MCF 10A (cell line): Measurements from ENCODE around the gene ARHGEF39. TPM values are rescaled to one million over a fixed set of nuclear protein-coding genes. Genes with fewer than 3 reads are reported as not detected.

ENCODE experiments used
- BruUV-seq: library from RNA; stranded (reverse); fragments of 400-500 nt; replicated peaks from 2 replicates; lab custom pipeline; 2021; lab: Mats Ljungman, UMichigan
- CTCF ChIA-PET: fragments of 300-600 bp; sonication (Branson Sonifier 250); formaldehyde crosslinking; extraction: SDS; loops from one replicate; lab custom pipeline; 2021; ENCODE audit warnings: antibody characterized with exemption, inconsistent platforms; lab: Yijun Ruan, JAX
- POLR2A ChIA-PET: fragments of 300-600, 350-650 bp; sonication (Branson Sonifier 250); formaldehyde crosslinking; extraction: SDS; loops from one replicate; lab custom pipeline; 2020; ENCODE audit warnings: antibody characterized with exemption, inconsistent platforms; lab: Yijun Ruan, JAX
- DNase-seq: peaks from one replicate; pipeline ENCODE4 v3.0.0-alpha.2; 2018; ENCODE audit not compliant: unreplicated experiment
- H3K27ac Mint-ChIP-seq: one replicate; pipeline ENCODE4 v1.8.0; 2022; ENCODE audit warnings: mild to moderate bottlenecking, low read depth, mixed read lengths; ENCODE audit not compliant: unreplicated experiment
- H3K27me3 Mint-ChIP-seq: one replicate; pipeline ENCODE4 v1.8.0; 2022; ENCODE audit warnings: mixed read lengths; ENCODE audit not compliant: insufficient read depth, unreplicated experiment
- H3K36me3 Mint-ChIP-seq: one replicate; pipeline ENCODE4 v1.8.0; 2022; ENCODE audit warnings: mild to moderate bottlenecking, moderate library complexity, mixed read lengths; ENCODE audit not compliant: insufficient read depth, unreplicated experiment
- H3K4me1 Mint-ChIP-seq: one replicate; pipeline ENCODE4 v1.8.0; 2022; ENCODE audit warnings: mixed read lengths; ENCODE audit not compliant: insufficient read depth, unreplicated experiment
- H3K4me3 Mint-ChIP-seq: one replicate; pipeline ENCODE4 v1.8.0; 2022; ENCODE audit warnings: mild to moderate bottlenecking, moderate library complexity, mixed read lengths; ENCODE audit not compliant: unreplicated experiment
- H3K9me3 Mint-ChIP-seq: one replicate; pipeline ENCODE4 v1.8.0; 2022; ENCODE audit warnings: mixed read lengths; ENCODE audit not compliant: unreplicated experiment
- intact Hi-C: fragments of 100-400 bp; cut with micrococcal nuclease; formaldehyde crosslinking; loops from 2 replicates; pipeline ENCODE4 v1.14.1; 2022
- total RNA-seq: library from RNA; stranded (reverse); gene quantifications from 2 replicates; pipeline ENCODE4 v1.2.3, GENCODE V29; 2022
- TF ChIP-seq, protein P1 (sequence below): fragments of 200-600 bp; IDR thresholded peaks from one replicate; pipeline ENCODE4 v1.8.0; 2022; ENCODE audit warnings: antibody characterized with exemption, mild to moderate bottlenecking; ENCODE audit not compliant: unreplicated experiment

ARHGEF39 gene
- total RNA-seq, 1 experiment from 2014 or later, result 5.1 TPM

DNA sequence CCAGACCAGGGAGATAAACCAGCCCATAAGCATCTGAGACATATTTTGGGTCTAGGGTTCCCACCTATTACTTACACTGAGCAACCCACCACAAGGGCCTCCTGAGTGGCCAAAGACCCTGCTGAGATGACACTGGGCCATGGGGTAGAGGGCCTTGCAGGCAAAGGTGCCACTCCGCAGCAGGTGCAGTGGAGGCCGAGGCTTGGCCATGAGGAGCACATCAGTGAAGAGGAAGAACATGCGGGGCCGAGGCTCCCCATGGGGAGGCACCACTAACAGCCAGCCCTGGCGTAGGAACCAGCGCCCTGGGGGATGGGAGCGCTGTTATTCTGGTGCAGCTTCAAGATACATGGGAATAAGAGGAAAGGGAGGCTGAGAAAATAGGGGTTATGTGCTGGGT, 2.6 kb downstream of the ARHGEF39 start:
- Mint-ChIP-seq H3K9me3 (no peaks in the 10 kb centered on the region), H3K4me1 (peaks cover 25% of the 10 kb centered on the region), H3K36me3 (peaks cover 36% of the 10 kb centered on the region), H3K27me3 (no peaks in the 10 kb centered on the region), H3K4me3 (no peak overlapping the region), H3K27ac (peak overlapping the region; percentile 74)
- intact Hi-C loops, result no loop called here
- ChIA-PET POLR2A (interaction anchor here (0.5 to 2.6 kb wide), 4 partner anchors 8 to 72 kb away, joined by 3 to 16 read pairs (median 4); partner anchors contain the start of genes CREB3, TLN1 and TPM2), CTCF (interaction anchor here (1.1 to 11.0 kb wide), 4 partner anchors 15 to 73 kb away, joined by 3 to 119 read pairs (median 11); partner anchors contain the start of genes CREB3 and TLN1)
- TF ChIP-seq, protein P1, sequence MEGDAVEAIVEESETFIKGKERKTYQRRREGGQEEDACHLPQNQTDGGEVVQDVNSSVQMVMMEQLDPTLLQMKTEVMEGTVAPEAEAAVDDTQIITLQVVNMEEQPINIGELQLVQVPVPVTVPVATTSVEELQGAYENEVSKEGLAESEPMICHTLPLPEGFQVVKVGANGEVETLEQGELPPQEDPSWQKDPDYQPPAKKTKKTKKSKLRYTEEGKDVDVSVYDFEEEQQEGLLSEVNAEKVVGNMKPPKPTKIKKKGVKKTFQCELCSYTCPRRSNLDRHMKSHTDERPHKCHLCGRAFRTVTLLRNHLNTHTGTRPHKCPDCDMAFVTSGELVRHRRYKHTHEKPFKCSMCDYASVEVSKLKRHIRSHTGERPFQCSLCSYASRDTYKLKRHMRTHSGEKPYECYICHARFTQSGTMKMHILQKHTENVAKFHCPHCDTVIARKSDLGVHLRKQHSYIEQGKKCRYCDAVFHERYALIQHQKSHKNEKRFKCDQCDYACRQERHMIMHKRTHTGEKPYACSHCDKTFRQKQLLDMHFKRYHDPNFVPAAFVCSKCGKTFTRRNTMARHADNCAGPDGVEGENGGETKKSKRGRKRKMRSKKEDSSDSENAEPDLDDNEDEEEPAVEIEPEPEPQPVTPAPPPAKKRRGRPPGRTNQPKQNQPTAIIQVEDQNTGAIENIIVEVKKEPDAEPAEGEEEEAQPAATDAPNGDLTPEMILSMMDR, result no peak
- no peak for DNase-seq
- no TSS peak for BruUV-seq

DNA sequence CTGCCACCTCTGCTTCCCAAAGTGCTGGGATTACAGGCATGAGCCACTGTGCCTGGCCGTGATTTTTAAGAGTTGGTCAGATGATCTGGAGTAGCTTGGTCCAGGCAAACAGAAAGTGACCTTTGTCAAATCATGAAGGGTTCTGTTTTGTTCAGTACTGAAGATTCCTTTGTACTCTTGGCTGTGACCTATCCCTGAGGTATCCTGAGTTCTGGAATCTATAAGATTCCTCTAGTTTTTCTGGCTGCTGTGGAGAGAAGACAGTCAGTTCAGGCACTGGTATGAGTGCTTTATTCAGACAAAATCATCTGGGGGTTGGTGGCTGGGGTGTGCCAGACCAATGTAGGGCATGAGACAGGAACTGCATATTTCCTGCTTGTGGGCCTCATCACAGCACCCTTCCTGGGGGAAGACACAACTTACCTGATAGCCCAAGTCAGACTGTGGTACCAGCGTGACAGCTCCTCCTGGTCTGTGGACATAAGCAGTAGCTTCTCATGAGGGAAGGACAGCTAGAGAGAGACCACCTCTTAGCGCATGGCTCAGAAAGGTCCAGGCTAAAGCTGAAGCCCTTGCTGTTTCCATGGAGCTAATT, 3.1 kb downstream of the ARHGEF39 start:
- Mint-ChIP-seq H3K4me3 (no peak overlapping the region), H3K36me3 (peaks cover 36% of the 10 kb centered on the region), H3K4me1 (peaks cover 25% of the 10 kb centered on the region), H3K27ac (peak overlapping the region; percentile 74), H3K9me3 (no peaks in the 10 kb centered on the region), H3K27me3 (no peaks in the 10 kb centered on the region)
- intact Hi-C loops, result no loop called here
- TF ChIP-seq, protein P1, result no peak
- no peak for DNase-seq
- CTCF ChIA-PET, result interaction anchor here (0.5 to 11.0 kb wide), 9 partner anchors 13 to 221 kb away, joined by 3 to 119 read pairs (median 4); partner anchors contain the start of genes CREB3 and TLN1
- no TSS peak for BruUV-seq
- POLR2A ChIA-PET, result interaction anchor here (0.5 to 2.6 kb wide), 4 partner anchors 9 to 70 kb away, joined by 3 to 16 read pairs (median 6); partner anchors contain the start of genes CREB3, TLN1 and TPM2

DNA sequence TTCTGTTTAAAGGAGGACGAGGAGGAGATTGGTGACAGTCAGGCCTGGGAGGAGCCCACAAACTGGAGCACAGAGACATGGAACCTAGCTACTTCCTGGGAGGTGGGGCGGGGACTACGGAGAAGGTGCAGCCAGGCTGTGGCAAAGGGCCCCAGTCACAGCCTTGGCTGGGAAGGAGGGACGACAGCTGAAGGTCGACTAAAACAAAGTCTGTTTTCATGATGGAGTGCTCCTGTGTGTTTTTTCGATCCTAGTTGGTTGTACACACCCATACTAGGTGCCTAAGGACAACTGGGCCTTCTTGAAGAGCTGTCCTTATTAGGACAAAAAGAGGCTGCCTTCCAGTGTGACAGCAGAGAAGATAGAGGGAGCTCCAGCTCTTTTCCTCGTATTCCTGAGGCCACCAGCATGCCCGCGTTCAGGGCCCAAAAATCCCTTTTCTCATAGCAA, 4.0 kb downstream of the ARHGEF39 start:
- Mint-ChIP-seq H3K27me3 (no peaks in the 10 kb centered on the region), H3K36me3 (peaks cover 36% of the 10 kb centered on the region), H3K9me3 (no peaks in the 10 kb centered on the region), H3K4me1 (peaks cover 25% of the 10 kb centered on the region), H3K4me3 (no peak overlapping the region), H3K27ac (no peak overlapping the region)
- intact Hi-C loops, result no loop called here
- POLR2A ChIA-PET, result interaction anchor here (0.8 to 2.6 kb wide), 7 partner anchors 15 to 71 kb away, joined by 3 to 16 read pairs (median 6); partner anchors contain the start of genes CREB3, TLN1 and TPM2
- TF ChIP-seq, protein P1, result peak; percentile 19
- CTCF ChIA-PET, result interaction anchor here (0.5 to 11.0 kb wide), 13 partner anchors 10 to 962 kb away, joined by 3 to 119 read pairs (median 5); partner anchors contain the start of genes CREB3 and TLN1
- DNase-seq, result peak; percentile 51
- no TSS peak for BruUV-seq

DNA sequence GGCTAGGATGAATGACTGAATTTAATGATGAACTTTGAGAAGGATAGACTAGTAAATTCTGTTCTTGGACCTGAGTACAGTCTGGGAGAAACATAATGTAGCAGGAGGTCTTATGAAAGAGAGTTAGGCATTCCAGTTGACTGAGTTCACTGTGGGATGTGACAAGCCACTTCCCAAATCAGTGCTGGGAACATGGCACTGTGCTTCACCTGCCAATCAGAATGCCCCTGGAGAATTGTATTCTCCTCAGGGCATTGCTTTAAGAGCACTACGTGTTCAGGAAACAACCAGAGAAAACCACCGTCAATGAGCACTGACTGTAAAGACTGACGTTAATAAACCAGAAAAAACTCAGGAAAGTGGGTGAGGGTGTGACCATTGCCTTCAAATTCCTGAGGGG, 5.7 kb downstream of the ARHGEF39 start:
- POLR2A ChIA-PET, result interaction anchor here (0.7 to 5.4 kb wide), 11 partner anchors 13 to 580 kb away, joined by 3 to 61 read pairs (median 8); partner anchors contain the start of genes CREB3, FANCG, GBA2 and RGP1
- intact Hi-C loops, result loop anchor here (2.0 to 10.0 kb wide), 4 partner anchors 29 to 245 kb away; partner anchors contain the start of genes HRCT1, SPAAR and TPM2
- H3K9me3 Mint-ChIP-seq, result no peaks in the 10 kb centered on the region
- H3K27me3 Mint-ChIP-seq, result no peaks in the 10 kb centered on the region
- peak; percentile 87 for DNase-seq
- H3K4me3 Mint-ChIP-seq, result peak overlapping the region; percentile 62
- no TSS peak for BruUV-seq
- H3K27ac Mint-ChIP-seq, result peak overlapping the region; percentile 100
- CTCF ChIA-PET, result interaction anchor here (0.6 to 11.0 kb wide), 18 partner anchors 10 to 1162 kb away, joined by 3 to 119 read pairs (median 5); partner anchors contain the start of genes CA9, CREB3 and TLN1
- H3K4me1 Mint-ChIP-seq, result peaks cover 25% of the 10 kb centered on the region
- H3K36me3 Mint-ChIP-seq, result peaks cover 36% of the 10 kb centered on the region
- TF ChIP-seq, protein P1, result no peak
